ENCODE measurements around the gene RRP9. TPM values are rescaled to one million over a fixed set of nuclear protein-coding genes. Genes with fewer than 3 reads are reported as not detected.
"Not testable (repeated sequence)": the region's sequence is repeated elsewhere in the genome, so short reads cannot be mapped to it uniquely, and the experiment has no call there.

Gene RRP9
- 9.3 TPM for total RNA-seq

- peak; percentile 100 for DNase-seq
Measured at GRCh38 chr3:51941798-51942602, at the start of gene RRP9, which contains the start of gene PARP3. TSS of gene RRP9 (minus strand) at chr3:51941904. CDS start at chr3:51941867, 37 bp downstream. TSS of gene PARP3 (plus strand) at chr3:51942363. CDS start at chr3:51943356, 993 bp downstream.

- not testable (repeated sequence) for DNase-seq
Measured at GRCh38 chr3:51990501-51990971, 48.8 kb upstream of the RRP9 start.

GRCh38 chr3:51988286-51989146, 46.8 kb upstream of the RRP9 start:
- no peak for DNase-seq

- no peak for DNase-seq
Measured at GRCh38 chr3:51987568-51987967, 45.9 kb upstream of the RRP9 start.

- DNase-seq = no peak
Measured at GRCh38 chr3:51986010-51986947, 44.6 kb upstream of the RRP9 start.

GRCh38 chr3:51985063-51985462, 43.4 kb upstream of the RRP9 start:
- no peak for DNase-seq

GRCh38 chr3:51984269-51984647, 42.6 kb upstream of the RRP9 start:
- DNase-seq = no peak

DNA sequence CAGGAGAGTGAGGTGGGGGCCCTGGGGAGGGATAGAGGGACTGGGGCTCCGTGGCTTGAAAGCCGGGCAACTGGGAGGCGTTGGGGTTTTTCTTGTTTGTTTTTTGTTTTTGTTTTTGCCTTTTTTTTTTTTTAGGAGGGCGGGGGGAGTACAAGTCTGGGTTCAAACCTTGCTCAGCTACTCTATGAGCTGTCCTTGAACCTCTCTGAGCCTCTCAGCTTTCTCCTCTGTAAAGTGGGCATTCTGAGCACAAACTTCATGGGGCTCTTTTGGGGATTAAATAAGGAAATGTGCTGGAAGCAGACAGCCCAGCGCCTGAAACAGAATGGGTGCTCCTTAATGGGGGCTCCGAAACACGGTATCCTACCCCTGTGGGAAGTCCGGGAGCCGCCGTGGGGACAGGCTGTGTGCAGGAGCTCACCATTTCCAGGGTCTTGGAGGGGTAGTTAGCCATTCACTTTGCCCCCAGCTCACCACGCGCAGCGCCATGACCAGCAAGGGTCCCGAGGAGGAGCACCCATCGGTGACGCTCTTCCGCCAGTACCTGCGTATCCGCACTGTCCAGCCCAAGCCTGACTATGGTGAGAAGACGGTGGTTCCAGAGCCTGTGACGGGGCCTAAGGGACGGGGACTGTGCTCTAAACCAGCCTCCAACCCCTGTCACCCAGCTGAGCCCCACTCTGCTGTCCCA, 42.0 kb upstream of the RRP9 start:
- DNase-seq = no peak

DNA sequence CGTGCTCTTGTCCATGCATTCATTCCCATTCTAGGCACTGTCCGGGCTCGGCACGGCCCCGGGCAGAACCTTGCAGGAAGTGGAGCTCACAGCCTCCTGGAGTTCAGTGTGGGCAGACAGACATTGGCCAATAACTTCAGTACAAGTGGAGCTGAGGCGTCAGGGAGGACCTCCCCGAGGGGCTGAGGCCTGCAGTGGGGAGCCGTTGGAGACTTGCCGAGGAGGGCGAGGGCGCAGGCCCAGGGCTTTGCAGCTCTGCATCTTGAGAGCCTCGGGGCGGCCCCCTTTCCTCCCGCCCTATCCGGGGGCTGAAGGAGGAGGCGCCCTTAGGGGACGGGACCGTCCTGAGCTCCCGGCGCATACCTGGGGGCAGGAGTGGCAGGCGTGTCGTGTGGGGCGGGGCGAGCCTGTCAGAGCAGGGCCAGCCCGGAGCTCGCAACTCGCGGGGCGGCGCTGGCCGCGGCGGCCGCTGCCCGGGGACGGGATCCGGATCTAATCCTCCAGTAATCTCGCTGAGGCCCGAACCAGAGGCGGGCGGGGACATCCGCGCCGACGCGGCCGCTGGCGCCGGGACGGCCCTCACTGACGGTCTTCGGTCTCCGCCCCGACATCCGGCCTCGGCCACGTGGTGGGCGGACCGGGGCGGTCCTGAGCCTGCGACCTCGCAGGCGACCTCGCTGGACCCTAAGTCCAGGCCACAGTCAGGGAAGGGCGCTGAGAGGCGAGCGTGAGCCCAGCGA, 41.3 kb upstream of the RRP9 start, which contains the start of gene ACY1:
Gene ACY1, plus strand, starts transcription at position 698 of the 740 bp plus-strand sequence. CDS start 530 bp downstream, outside the sequence.
- DNase-seq = peak; percentile 86

- no peak for DNase-seq
Measured at GRCh38 chr3:51982352-51982837, 40.7 kb upstream of the RRP9 start.

GRCh38 chr3:51980253-51980652, 38.5 kb upstream of the RRP9 start:
- DNase-seq = no peak

- DNase-seq = no peak
Measured at GRCh38 chr3:51978143-51978502, 36.4 kb upstream of the RRP9 start.

DNA sequence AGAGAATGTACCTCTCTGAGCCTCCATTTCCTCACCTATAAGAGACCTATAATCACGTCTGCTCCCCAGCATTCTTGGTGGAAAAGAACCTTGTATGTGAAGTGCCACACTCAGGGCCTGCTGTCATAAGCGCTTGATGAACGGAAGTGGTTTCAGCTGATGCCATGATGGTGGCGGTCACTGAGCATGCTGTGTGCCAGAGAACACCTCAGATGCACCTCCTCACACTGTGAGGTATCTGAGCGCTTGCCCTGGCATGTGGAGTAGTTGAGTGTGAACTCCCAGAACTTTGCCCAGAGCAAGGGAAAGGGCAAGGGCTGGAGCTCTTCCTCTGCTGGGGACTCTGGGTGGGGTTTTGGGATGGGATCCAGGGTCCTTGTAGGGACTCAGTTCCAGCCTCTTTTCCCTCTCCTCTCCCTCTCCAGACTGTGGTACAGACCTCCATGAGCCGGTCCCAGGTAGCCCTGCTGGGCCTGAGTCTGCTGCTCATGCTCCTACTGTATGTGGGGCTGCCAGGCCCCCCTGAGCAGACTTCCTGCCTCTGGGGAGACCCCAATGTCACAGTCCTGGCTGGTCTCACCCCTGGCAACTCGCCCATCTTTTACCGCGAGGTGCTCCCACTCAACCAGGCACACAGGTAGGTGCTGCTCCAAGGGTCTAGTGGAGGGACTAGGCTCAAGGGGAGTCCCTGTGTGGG, 35.9 kb upstream of the RRP9 start:
- no peak for DNase-seq

DNA sequence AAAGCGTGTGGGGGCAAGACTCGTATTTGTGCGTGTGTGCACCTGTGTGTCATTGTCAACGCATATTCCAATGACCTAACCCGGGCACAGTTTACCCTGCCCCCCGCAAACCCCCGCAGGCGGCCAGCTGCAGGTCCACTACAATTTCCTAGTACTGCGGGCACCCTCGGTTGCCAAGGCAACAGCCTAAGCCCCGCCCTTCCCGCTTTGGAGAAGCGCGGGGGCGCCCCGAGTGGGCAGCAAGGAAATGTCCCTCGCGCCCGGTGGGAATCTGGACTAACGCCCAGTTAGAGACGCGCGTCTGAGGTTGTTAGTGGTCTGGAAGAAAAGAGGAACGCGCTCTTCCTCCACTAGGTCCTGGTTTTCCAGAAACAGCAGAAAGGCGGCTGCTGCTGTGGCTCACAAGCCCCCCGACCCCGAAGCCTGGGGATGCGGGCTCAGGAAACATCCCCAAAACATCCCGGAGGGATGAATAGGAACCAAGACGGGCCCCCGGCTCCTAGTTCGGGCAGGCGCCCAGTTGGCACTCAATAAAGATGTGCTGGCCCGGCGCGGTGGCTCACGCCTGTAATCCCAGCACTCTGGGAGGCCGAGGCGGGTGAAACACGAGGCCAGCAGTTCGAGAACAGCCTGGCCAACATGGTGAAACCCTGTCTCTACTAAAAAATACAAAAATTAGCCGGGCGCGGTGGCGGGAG, 34.3 kb upstream of the RRP9 start:
- DNase-seq = peak; percentile 86

GRCh38 chr3:51974963-51975851, 33.5 kb upstream of the RRP9 start, which contains the start of gene ABHD14A:
TSS of gene ABHD14A (plus strand) at chr3:51975064. CDS start at chr3:51975136, 72 bp downstream.
- DNase-seq = peak; percentile 81

DNA sequence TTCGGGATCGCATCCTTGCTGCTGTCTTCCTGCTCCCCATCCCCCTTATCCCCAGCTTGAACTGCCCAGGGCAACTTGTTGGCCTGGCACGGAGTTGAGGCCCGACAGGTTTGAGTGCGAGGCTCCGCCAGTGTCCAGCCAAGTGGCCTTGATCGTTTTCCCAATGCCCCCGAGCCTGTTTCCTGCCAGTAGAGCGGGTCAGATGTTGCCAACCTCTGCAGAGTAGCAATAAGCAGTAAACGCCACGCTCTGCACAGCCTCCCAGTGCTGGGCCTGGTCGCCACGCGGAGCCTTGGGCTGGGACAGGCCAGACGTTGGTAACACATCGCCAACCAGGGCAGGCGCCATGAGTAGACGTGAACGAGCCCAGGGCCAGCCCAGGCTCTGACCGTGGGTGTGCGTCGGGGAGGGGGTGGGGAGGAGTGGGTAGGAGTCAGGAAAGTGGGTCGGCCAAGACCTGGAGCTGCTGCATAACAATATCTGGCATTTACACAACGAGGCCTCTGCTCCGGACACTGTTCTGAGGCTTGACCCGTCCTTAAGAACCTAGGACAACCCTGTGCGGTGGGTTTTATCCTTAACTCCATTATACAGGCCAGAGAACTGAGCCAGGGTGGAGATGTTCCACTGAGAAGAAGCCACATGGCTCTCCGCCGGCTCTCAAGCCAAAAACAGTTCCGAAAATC, 32.7 kb upstream of the RRP9 start:
- DNase-seq = no peak

DNA sequence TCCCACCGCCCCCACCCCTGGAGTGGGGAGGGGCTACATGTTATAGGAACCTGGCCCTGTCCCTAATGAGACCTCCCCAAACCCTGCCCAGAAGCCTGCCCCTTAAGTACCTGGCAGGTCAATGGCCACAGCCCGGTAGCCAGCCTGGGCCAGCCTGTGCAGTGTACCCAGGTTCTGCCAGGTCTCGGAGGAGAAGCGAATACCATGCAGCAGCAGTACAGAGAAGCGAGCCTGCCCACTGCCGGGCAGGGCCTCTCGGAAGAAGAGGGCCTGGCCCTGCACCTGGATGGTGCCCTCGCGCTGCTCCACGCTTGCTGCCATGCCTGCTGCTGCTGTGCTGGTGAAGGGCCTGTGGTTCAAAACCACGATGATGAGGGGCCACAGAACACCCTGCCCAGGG, 29.6 kb upstream of the RRP9 start:
- DNase-seq = no peak
